Suprapubic skin (tissue), 4 donors: ENCODE data around the gene CTBP2.

Experiments used
- CTCF ChIP-seq, 2 donors: fragments of 200-600 bp in 1 of 2; fragments of 450-650 bp in 1 of 2; sonication (generic) in 1 of 2; IDR thresholded peaks; one replicate each; pipeline ENCODE4 v1.5.1; 2016 to 2019; ENCODE audit warnings: antibody characterized with exemption in 2 of 2, mild to moderate bottlenecking in 1 of 2, moderate library complexity in 1 of 2
- EP300 ChIP-seq: sonication (generic); formaldehyde crosslinking; IDR thresholded peaks from one replicate; pipeline ENCODE4 v1.6.1; 2017; ENCODE audit warnings: antibody characterized with exemption
- POLR2A ChIP-seq, 2 donors: fragments of 450-650 bp; IDR thresholded peaks; one replicate each; pipeline ENCODE4 v1.6.1; 2017; ENCODE audit warnings: antibody characterized with exemption in 2 of 2, mild to moderate bottlenecking in 2 of 2, moderate library complexity in 2 of 2
- POLR2AphosphoS5 ChIP-seq, 3 donors: sonication (generic); formaldehyde crosslinking; IDR thresholded peaks; one replicate each; pipeline ENCODE4 v1.6.1; 2017; ENCODE audit warnings: antibody characterized with exemption in 3 of 3

GRCh38 chr10:125101049-125101448, 59.3 kb downstream of the CTBP2 start:
- no peak for TF ChIP-seq CTCF (IDR thresholded peaks at IDR 0.05)
- no peak for TF ChIP-seq POLR2A (IDR thresholded peaks at IDR 0.05)
- no peak for TF ChIP-seq POLR2AphosphoS5 (IDR thresholded peaks at IDR 0.05)
- no peak for TF ChIP-seq EP300
